Measurements from ENCODE around the gene CELF2. TPM values are rescaled to one million over a fixed set of nuclear protein-coding genes. Genes with fewer than 3 reads are reported as not detected.

Gene CELF2
- total RNA-seq, 1 experiment from 2014 or later = 28.7 TPM

DNA sequence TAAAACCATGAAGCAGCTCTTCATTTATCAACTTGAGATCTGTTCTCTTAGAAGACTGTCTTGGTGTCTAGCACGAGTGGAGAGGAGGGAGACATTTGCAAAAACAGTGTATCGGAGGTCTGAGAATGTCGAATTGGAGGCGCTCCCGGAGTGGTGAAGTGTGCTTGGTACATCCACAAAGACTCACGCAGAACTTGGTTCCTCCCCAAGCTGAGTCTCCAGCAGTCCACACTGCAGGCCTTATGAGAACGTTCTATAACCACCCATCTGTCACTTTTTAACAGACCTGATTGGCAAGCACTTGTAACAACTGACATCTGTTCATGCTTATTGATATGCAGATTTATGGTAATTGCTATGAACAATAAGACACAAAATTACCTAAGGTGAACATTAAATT, 261.6 kb downstream of the CELF2 start:
- H4K5ac ChIP-seq (ENCODE audit: insufficient read length, low read depth, low read length) = no peak overlapping the region
- H4K91ac ChIP-seq (ENCODE audit: insufficient read length, low read depth, low read length) = no peak overlapping the region
- H4K20me1 ChIP-seq (ENCODE audit: control insufficient read depth, insufficient read depth, insufficient read length) = no peaks in the 10 kb centered on the region
- H3K4me1 ChIP-seq (ENCODE audit: insufficient read depth, low read length) = no peaks in the 10 kb centered on the region
- H3K27ac ChIP-seq (ENCODE audit: insufficient read length, low read depth, low read length) = no peak overlapping the region
- no peaks in the 10 kb centered on the region for H3K79me1 ChIP-seq (ENCODE audit: insufficient read depth, low read depth, low read length, poor library complexity, severe bottlenecking)
- H2BK20ac ChIP-seq (ENCODE audit: low read depth, low read length, poor library complexity, severe bottlenecking) = no peak overlapping the region
- no peak overlapping the region for H3K56ac ChIP-seq (ENCODE audit: insufficient read length, low read depth, low read length)
- no peaks in the 10 kb centered on the region for H3K23me2 ChIP-seq (ENCODE audit: insufficient read length, low read depth, low read length, poor library complexity, severe bottlenecking)
- no peak for DNase-seq
- no peak overlapping the region for H3K23ac ChIP-seq (ENCODE audit: insufficient read length, low read depth, low read length)
- TF ChIP-seq, protein P1, sequence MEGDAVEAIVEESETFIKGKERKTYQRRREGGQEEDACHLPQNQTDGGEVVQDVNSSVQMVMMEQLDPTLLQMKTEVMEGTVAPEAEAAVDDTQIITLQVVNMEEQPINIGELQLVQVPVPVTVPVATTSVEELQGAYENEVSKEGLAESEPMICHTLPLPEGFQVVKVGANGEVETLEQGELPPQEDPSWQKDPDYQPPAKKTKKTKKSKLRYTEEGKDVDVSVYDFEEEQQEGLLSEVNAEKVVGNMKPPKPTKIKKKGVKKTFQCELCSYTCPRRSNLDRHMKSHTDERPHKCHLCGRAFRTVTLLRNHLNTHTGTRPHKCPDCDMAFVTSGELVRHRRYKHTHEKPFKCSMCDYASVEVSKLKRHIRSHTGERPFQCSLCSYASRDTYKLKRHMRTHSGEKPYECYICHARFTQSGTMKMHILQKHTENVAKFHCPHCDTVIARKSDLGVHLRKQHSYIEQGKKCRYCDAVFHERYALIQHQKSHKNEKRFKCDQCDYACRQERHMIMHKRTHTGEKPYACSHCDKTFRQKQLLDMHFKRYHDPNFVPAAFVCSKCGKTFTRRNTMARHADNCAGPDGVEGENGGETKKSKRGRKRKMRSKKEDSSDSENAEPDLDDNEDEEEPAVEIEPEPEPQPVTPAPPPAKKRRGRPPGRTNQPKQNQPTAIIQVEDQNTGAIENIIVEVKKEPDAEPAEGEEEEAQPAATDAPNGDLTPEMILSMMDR (conservative IDR thresholded peaks at IDR 0.05) = no peak
- peaks cover 3 to 21% (median 13%) of the 10 kb centered on the region in 3 experiments for H3K36me3 Mint-ChIP-seq (ENCODE audit: insufficient read depth in 1 of 3, low read depth in 3 of 3)
- H3K4ac ChIP-seq (ENCODE audit: low read depth, low read length) = no peak overlapping the region
- no CpG with 5 or more reads among the region's 7 CpGs for WGBS (ENCODE audit: extremely low coverage, insufficient read length, low lambda C conversion rate)
- H3K9me3 ChIP-seq (ENCODE audit: control insufficient read depth, low read depth, low read length) = no peaks in the 10 kb centered on the region
- no peak overlapping the region for H3K18ac ChIP-seq (ENCODE audit: insufficient read length, low read depth, low read length)
- H3K14ac ChIP-seq (ENCODE audit: insufficient read depth, low read length) = no peak overlapping the region
- no peak overlapping the region for H3K4me3 Mint-ChIP-seq
- no peaks in the 10 kb centered on the region for H3K27me3 ChIP-seq (ENCODE audit: insufficient read depth, low read length)
- H3T11ph ChIP-seq (ENCODE audit: low read length) = no peak overlapping the region
- no peaks in the 10 kb centered on the region for H3K79me2 ChIP-seq (ENCODE audit: insufficient read depth, low read length)
- H3K4me2 ChIP-seq (ENCODE audit: insufficient read depth, insufficient read length, low read length) = no peak overlapping the region
- no peak overlapping the region for H2BK120ac ChIP-seq (ENCODE audit: low read depth, low read length, poor library complexity, severe bottlenecking)
- no peak overlapping the region for H3K9ac ChIP-seq (ENCODE audit: extremely low read depth, insufficient read length, low read length)
- H4K8ac ChIP-seq (replicated peaks; ENCODE audit: insufficient read length, low read depth, low read length) = no peak overlapping the region
- no peak overlapping the region for H3K27ac Mint-ChIP-seq
- H2BK12ac ChIP-seq (ENCODE audit: insufficient read length, low read depth, low read length) = no peak overlapping the region
- no peak overlapping the region for H2AK5ac ChIP-seq (ENCODE audit: insufficient read length, low read length)
- H2BK5ac ChIP-seq (ENCODE audit: insufficient read length, low read length) = no peak overlapping the region
- peaks cover 6 to 8% of the 10 kb centered on the region in 2 experiments for H3K4me1 Mint-ChIP-seq
- no peak overlapping the region for H2AFZ ChIP-seq (ENCODE audit: low read length)
- H3K9me3 Mint-ChIP-seq = no peaks in the 10 kb centered on the region
- no peaks in the 10 kb centered on the region for H3K27me3 Mint-ChIP-seq (ENCODE audit: low read depth)
- H2BK15ac ChIP-seq (ENCODE audit: low read depth, low read length) = no peak overlapping the region
